Putamen (tissue), 1 donor: ENCODE results near the gene NUP153.
"Not testable (repeated sequence)": the region's sequence is repeated elsewhere in the genome, so short reads cannot be mapped to it uniquely, and the experiment has no call there.

Experiments used
- DNase-seq: peaks from one replicate; pipeline ENCODE4 v3.0.0-alpha.2; 2016; ENCODE audit warnings: low spot score

NUP153 gene

GRCh38 chr6:17714177-17714576 lies 7.5 kb upstream of the NUP153 start:
- DNase-seq: no peak

GRCh38 chr6:17712576-17712975 lies 5.9 kb upstream of the NUP153 start:
- DNase-seq: no peak

- no peak for DNase-seq
These were observed 3.6 kb upstream of the NUP153 start for GRCh38 chr6:17710331-17710730.

- no peak for DNase-seq
These were observed 2.8 kb upstream of the NUP153 start for GRCh38 chr6:17709476-17709875.

DNA sequence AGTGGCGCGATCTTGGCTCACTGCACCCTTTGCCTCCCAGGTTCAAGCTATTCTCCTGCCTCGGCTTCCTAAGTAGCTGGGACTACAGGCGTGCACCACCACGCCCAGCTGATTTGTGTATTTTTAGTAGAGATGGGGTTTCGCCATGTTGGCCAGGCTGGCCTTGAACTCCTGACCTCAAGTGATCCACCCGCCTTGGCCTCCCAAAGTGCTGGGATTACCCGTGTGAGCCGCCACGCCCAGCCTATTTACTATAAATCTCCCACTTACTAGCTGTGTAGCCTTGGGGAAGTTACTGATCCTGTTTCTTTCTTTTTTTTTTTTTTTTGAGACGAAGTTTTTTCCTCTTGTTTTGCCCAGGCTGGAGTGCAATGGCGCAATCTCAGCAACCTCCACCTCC lies 1.3 kb upstream of the NUP153 start:
- DNase-seq: not testable (repeated sequence)

DNA sequence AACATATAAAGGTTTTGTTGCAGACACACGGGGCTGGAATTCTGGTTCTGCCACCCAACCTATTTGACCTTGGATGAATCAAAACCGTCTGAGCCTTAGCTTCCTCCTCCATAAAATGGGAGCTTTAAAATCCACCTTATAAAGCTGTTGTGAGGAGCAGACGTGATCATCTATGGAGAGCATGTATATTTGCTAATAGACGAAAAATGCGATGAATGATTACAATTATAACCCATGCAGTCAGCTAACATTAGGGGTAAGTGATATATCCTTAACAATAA lies 586 bp upstream of the NUP153 start:
- no peak for DNase-seq

DNA sequence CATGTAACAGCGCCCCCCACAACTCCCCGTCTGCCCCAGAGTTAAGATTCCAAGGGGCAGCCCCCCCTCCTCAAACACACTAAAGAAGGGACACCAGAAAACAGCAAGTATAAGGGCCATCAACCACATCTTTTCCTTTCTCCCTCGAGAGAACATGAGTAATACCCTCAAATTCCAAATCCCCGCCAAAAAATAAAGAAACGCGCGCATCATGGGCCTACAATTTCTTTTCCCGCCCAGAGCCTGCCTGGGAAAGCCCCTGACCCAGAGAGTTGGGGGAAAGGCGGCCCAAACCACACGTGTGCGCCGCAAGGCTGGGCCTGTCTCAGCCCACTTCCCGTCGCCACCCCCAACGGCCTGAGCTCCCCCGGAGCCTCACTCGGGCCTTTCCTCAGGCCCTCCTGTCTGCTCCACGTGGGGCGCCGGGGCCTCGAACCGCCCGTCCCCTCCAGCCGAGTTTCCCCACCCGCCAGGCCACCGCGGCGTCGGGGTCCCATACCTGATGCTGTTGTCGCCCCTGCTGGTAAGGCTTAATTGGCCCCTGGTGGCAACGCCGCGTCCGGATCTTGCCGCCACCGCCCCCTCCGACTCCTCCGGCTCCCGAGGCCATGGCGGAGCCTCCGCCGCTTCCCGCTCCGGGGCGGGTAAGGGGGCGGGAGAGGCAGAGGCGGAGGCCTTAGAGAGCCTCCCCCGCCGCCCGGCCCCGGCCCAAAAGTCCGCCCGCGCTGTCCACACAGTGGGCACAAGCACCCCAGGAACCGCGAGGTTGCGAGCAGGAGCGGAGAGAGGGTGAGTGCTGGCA lies 746 bp downstream of the NUP153 start:
- peak; percentile 13 for DNase-seq

DNA sequence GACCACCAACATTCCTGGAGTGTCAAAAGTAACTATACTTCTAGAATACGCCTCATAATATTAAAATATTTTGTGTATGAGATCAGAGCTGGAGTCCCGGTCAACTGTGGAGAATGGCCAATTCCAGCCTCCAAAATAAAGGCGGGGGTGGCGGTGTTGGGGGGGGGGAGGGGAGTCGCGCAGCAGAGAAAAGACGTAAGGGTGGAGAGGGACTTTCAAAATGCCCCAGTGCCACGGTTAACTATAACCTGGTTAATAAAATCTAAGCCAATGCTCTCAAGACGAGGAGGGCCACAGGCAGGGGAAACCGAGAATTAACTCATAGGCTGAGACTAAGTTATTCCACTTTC lies 1.3 kb downstream of the NUP153 start:
- no peak for DNase-seq

DNA sequence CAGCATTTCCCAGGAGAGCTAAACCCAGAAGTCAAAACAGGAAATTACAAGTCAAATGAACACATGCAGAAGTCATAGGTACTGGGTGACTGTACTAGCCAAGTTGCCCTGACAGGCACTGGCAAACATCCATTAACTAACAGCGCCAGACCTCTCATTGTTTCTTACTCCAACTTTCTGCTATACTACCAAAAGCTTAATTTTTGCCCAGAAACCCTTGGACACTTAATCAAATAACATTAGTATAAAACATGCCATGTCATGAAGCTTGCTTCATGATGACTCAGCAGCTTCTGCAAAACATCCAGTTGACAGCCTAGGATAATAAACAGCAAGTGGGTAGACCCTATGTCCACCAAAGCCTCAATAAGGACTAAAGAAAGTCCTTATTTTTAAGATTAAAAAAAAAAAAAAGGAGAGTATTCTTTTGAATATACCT lies 3.5 kb downstream of the NUP153 start:
- no peak for DNase-seq

DNA sequence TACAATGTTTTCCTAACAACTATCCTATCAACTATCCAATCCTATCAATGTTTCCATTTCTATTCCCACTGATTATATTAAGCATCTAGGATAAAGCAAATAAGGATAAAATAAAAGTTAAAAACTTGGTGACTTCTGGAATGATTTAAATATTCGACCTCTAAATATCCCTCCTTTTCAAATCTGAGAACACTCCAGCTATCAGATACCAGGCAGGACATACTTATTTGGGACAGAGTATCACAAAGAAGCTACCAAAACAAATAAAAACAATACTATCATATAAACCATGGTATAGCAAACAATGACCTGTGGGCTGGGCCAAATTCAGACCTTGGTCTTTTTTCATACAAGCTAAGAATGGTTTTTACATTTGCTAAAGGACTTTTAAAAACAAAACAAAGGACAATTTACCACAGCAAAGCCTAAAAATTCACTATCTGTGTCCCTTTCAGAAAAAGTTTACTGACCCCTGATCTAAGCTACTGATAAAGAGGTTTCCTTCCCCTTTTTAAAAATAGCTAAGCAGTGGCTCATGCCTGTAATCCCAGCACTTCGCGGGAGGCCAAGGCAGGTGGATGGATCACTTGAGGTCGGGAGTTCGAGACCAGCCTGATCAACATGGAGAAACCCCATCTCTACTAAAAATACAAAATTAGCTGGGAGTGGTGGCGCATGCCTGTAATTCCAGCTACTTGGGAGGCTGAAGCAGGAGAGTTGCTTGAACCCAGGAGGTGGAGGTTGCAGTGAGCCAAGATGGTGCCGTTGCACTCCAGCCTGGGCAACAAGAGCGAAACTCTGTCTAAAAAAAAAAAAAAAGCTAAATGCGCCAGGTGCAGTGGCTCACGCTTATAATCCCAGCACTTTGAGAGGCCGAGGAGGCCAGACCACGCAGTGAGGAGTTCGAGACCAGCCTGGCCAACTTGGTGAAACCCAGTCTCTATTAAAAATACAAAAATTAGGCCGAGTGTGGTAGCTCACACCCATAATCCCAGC lies 6.0 kb downstream of the NUP153 start:
- DNase-seq: no peak

DNA sequence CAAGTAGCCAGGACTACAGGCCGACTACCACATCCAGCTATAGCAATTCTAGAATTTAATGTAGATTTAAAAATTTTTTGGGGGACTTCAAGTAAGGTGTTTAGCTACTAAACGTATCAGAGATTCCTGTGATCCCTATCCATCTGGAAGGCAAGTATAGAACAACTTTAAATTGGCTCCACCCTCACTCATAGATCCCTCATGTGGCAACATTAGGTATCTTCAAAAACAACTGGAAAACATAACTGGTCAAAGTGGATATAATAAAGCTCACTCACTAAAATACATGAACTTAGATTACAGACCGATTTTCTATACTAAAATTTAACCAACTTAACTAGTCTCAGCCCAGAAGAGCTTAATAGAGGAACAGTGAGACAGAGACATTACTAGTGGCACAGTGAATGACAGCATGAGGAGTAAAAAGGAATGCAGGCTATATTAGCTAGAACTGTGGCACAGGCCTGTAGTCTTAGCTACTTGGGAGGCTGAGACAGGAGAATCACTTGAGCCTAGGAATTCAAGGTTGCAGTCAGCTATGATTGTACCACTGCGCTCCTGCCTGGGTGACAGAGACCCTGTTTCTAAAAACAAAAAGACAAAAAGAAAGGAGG lies 14.7 kb downstream of the NUP153 start:
- DNase-seq: no peak

- no peak for DNase-seq
These were observed 18.2 kb downstream of the NUP153 start for GRCh38 chr6:17688481-17688880.

- no peak for DNase-seq
These were observed 19.6 kb downstream of the NUP153 start for GRCh38 chr6:17687136-17687535.

DNA sequence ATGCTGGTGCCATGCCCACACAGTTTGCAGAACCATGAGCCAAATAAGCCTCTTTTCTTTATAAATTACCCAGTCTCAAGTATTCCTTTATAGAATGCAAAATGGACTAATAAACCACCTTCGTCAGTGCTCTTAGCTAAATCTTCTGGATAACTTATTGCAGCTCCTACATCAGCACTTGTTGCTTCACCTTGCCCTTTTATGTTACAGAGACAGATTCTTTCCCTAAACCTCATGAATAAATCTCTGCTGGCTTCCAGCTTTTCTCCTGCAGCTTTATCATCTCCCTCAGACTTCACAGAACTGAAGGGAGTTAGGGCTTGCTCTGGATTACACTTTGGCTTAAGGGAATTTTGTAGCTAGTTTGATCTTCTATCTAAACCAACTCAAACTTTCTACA lies 22.6 kb downstream of the NUP153 start:
- DNase-seq: no peak

DNA sequence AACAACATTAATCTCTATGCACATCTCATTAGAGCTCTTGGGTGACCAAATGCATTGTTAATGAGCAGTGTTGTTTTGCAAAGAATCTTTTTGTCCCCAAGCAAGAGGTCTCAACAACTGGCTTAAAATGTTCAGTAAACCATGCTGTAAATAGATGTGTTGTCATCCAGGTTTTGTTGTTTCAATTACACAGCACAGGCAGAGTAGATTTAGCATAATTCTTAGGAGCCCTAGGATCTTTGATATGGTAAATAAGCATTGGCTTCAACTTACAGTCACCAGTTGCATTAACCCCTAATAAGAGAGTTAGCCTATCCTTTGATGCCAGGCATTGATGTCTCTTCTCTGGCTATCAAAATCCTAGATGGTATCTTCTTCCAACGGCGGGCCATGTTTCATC lies 23.3 kb downstream of the NUP153 start:
- DNase-seq: no peak

- DNase-seq: no peak
These were observed 27.0 kb downstream of the NUP153 start for GRCh38 chr6:17679726-17680125.

GRCh38 chr6:17677602-17678001 lies 29.1 kb downstream of the NUP153 start:
- no peak for DNase-seq

DNA sequence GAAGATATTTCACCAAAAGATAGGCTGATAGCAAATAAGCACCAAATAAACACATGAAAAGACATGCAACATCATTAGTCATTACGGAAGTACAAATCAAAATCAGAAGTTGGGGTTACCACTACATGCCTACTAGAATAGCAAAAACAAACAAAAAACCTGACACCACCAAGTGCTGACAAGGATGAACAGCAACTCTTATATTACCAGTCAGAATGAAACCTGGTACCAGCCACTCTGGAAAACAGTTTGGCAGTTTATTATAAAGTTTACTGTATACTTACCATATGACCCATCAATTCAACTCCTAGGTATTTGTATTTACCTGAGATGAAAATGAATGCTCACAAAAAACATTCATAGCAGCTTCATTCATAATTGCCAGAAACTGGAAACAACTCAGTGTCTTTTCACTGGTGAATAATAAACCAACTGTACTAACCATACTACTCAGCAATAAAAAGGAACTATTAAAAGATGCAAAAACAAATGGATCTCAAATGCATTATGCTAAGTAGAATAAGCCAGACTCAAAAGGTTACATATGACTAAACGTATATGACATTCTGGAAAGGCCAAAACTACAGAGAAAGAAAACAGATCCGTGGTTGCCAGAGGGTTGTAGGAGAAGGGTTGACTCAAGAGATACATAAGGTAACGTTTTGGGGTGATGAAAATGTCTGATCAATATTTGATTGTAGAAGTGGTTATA lies 33.0 kb downstream of the NUP153 start:
- no peak for DNase-seq

- DNase-seq: no peak
These were observed 34.5 kb downstream of the NUP153 start for GRCh38 chr6:17672064-17672718.

DNA sequence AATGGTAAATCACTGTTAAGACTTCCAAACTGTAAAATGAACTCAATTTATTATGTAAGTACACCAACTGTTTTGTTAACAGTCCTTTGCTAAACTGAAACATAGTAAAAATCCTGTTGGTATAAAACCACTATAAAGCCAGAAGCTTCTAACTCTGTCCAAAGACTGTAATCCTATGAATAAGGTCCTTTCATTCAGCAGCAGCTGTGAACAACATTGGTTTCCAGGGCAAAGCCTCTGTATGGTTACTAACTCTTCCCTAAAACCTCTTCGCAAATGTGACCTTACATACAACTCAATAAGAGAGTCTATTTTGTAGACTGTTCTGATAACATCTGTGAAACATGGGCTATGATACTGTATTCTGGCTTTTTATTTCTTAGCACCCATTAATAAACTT lies 40.1 kb downstream of the NUP153 start:
- peak; percentile 8 for DNase-seq

- no peak for DNase-seq
These were observed 41.6 kb downstream of the NUP153 start for GRCh38 chr6:17665132-17665531.

DNA sequence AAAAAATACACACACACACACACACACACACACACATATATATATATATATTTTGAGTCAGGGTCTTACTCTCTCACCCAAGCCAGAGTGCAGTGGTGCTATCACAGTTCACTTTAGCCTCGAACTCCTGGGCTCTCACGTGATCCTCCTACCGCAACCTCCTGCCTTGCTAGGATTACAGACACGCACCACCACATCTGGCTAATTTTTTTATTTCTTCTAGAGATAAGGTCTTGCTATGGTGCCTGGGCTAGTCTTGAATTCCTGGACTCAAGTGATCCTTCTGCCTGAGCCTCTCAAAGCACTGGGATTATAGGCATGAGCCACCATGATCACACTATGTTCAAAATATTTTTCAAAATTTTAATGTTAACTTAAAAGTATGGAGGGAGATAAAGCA lies 43.5 kb downstream of the NUP153 start:
- no peak for DNase-seq
